HG03139 (cell line): ENCODE data around the gene WDR91.

Experiments used
- ATAC-seq: cut with Tn5 transposase; IDR thresholded peaks from one replicate; pipeline ENCODE4 v1.9.1; 2021; ENCODE audit not compliant: unreplicated experiment

WDR91 gene

GRCh38 chr7:135164357-135165061, 46.8 kb downstream of the WDR91 start:
- ATAC-seq = no peak

GRCh38 chr7:135162382-135163001, 48.8 kb downstream of the WDR91 start:
- no peak for ATAC-seq

- no peak for ATAC-seq
These were observed 49.7 kb downstream of the WDR91 start for GRCh38 chr7:135161669-135162068.

- no peak for ATAC-seq
These were observed 50.3 kb downstream of the WDR91 start for GRCh38 chr7:135160858-135161653.

GRCh38 chr7:135160098-135160857, 51.0 kb downstream of the WDR91 start:
- no peak for ATAC-seq

- no peak for ATAC-seq
These were observed 51.8 kb downstream of the WDR91 start for GRCh38 chr7:135159359-135160085.

GRCh38 chr7:135158874-135159273, 52.5 kb downstream of the WDR91 start:
- ATAC-seq = no peak

- no peak for ATAC-seq
These were observed 53.1 kb downstream of the WDR91 start for GRCh38 chr7:135158141-135158655.

GRCh38 chr7:135156290-135156689, 55.0 kb downstream of the WDR91 start:
- no peak for ATAC-seq

GRCh38 chr7:135154734-135155133, 56.6 kb downstream of the WDR91 start:
- no peak for ATAC-seq

- ATAC-seq = no peak
These were observed 58.9 kb downstream of the WDR91 start for GRCh38 chr7:135152442-135152841.

- no peak for ATAC-seq
These were observed 59.8 kb downstream of the WDR91 start for GRCh38 chr7:135151533-135151932.

- no peak for ATAC-seq
These were observed 60.2 kb downstream of the WDR91 start for GRCh38 chr7:135151132-135151531.

- no peak for ATAC-seq
These were observed 61.1 kb downstream of the WDR91 start for GRCh38 chr7:135150072-135150782.

GRCh38 chr7:135147899-135148721, 63.2 kb downstream of the WDR91 start, which contains the start of gene TMEM140:
Gene TMEM140, plus strand, starts transcription at chr7:135148072. Its CDS starts 16,370 bp downstream, at chr7:135164442.
- peak; percentile 70 for ATAC-seq

- ATAC-seq = no peak
These were observed 63.9 kb downstream of the WDR91 start for GRCh38 chr7:135147341-135147898.

GRCh38 chr7:135143885-135144668, 67.2 kb downstream of the WDR91 start:
- no peak for ATAC-seq
